ENCODE measurements around the gene TAX1BP3. TPM values are rescaled to one million over a fixed set of nuclear protein-coding genes. Genes with fewer than 3 reads are reported as not detected.

Gene TAX1BP3
- total RNA-seq, 1 experiment from 2014 or later: 76.3 TPM

DNA sequence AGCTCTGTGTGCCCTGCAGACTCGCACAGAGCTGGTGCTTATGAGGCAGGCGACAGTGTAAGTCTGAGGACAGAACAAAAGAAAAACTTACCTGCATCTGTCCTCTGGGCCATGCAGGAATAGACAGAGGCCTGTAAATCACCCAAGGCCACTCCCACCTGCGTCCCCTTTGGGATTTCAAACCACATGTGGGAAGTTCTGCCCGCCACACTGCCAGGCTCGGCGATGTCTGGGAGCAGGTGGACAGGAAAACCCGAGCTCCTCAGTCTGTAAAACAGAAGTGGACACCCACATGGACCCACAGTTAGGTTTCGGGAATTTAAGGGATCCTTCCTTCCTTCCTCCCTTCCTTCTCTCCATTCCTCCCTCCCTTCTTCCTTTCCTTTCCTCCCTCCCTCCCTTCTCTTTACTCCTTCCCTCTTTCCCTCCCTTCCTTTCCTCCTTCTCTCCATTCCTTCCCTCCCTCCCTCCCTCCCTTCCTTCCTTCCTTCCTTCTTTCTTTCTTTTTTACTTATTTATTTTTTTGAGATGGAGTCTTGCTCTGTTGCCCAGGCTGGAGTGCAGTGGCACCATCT lies 47.1 kb downstream of the TAX1BP3 start:
- H3K27me3 ChIP-seq (ENCODE audit: insufficient read depth, low read length): no peaks in the 10 kb centered on the region
- no peak overlapping the region for H3K4me2 ChIP-seq (ENCODE audit: insufficient read depth, insufficient read length, low read length)
- no peak overlapping the region for H3K18ac ChIP-seq (ENCODE audit: insufficient read length, low read depth, low read length)
- TF ChIP-seq, protein P1, sequence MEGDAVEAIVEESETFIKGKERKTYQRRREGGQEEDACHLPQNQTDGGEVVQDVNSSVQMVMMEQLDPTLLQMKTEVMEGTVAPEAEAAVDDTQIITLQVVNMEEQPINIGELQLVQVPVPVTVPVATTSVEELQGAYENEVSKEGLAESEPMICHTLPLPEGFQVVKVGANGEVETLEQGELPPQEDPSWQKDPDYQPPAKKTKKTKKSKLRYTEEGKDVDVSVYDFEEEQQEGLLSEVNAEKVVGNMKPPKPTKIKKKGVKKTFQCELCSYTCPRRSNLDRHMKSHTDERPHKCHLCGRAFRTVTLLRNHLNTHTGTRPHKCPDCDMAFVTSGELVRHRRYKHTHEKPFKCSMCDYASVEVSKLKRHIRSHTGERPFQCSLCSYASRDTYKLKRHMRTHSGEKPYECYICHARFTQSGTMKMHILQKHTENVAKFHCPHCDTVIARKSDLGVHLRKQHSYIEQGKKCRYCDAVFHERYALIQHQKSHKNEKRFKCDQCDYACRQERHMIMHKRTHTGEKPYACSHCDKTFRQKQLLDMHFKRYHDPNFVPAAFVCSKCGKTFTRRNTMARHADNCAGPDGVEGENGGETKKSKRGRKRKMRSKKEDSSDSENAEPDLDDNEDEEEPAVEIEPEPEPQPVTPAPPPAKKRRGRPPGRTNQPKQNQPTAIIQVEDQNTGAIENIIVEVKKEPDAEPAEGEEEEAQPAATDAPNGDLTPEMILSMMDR (conservative IDR thresholded peaks at IDR 0.05): no peak
- H2BK12ac ChIP-seq (ENCODE audit: insufficient read length, low read depth, low read length): no peak overlapping the region
- H2BK120ac ChIP-seq (ENCODE audit: low read depth, low read length, poor library complexity, severe bottlenecking): no peak overlapping the region
- H3T11ph ChIP-seq (ENCODE audit: low read length): no peak overlapping the region
- 0 out of 2 replicates have a peak, but pooled peaks cover 3% of the 10 kb centered on the region for H3K79me2 ChIP-seq (ENCODE audit: insufficient read depth, low read length)
- H3K4me1 ChIP-seq (ENCODE audit: insufficient read depth, low read length): no peaks in the 10 kb centered on the region
- H3K27ac Mint-ChIP-seq: no peak overlapping the region
- no peak overlapping the region for H2AFZ ChIP-seq (ENCODE audit: low read length)
- no CpG with 5 or more reads among the region's 8 CpGs for WGBS (ENCODE audit: extremely low coverage, insufficient read length, low lambda C conversion rate)
- H3K23ac ChIP-seq (ENCODE audit: insufficient read length, low read depth, low read length): no peak overlapping the region
- no peaks in the 10 kb centered on the region for H3K27me3 Mint-ChIP-seq (ENCODE audit: low read depth)
- H3K23me2 ChIP-seq (ENCODE audit: insufficient read length, low read depth, low read length, poor library complexity, severe bottlenecking): no peaks in the 10 kb centered on the region
- no peak overlapping the region for H3K14ac ChIP-seq (ENCODE audit: insufficient read depth, low read length)
- no peak overlapping the region for H3K4me3 Mint-ChIP-seq
- no peak overlapping the region for H4K91ac ChIP-seq (ENCODE audit: insufficient read length, low read depth, low read length)
- no peaks in the 10 kb centered on the region for H3K79me1 ChIP-seq (ENCODE audit: insufficient read depth, low read depth, low read length, poor library complexity, severe bottlenecking)
- H2BK5ac ChIP-seq (ENCODE audit: insufficient read length, low read length): no peak overlapping the region
- no peak for DNase-seq
- no peaks in the 10 kb centered on the region for H3K9me3 Mint-ChIP-seq
- no peak overlapping the region for H2BK20ac ChIP-seq (ENCODE audit: low read depth, low read length, poor library complexity, severe bottlenecking)
- H4K8ac ChIP-seq (replicated peaks; ENCODE audit: insufficient read length, low read depth, low read length): no peak overlapping the region
- H3K56ac ChIP-seq (ENCODE audit: insufficient read length, low read depth, low read length): no peak overlapping the region
- H3K4me1 Mint-ChIP-seq: no peaks in the 10 kb centered on the region
- H3K9me3 ChIP-seq (ENCODE audit: control insufficient read depth, low read depth, low read length): no peaks in the 10 kb centered on the region
- peaks cover 44 to 80% (median 76%) of the 10 kb centered on the region in 3 experiments; a peak in 6 of 7 replicates for H3K36me3 Mint-ChIP-seq (ENCODE audit: insufficient read depth in 1 of 3, low read depth in 3 of 3)
- H4K20me1 ChIP-seq (ENCODE audit: control insufficient read depth, insufficient read depth, insufficient read length): no peaks in the 10 kb centered on the region
- H2AK5ac ChIP-seq (ENCODE audit: insufficient read length, low read length): no peak overlapping the region
- no peak overlapping the region for H2BK15ac ChIP-seq (ENCODE audit: low read depth, low read length)
- H3K4ac ChIP-seq (ENCODE audit: low read depth, low read length): no peak overlapping the region
- H4K5ac ChIP-seq (ENCODE audit: insufficient read length, low read depth, low read length): no peak overlapping the region
- H3K9ac ChIP-seq (ENCODE audit: extremely low read depth, insufficient read length, low read length): no peak overlapping the region
- H3K27ac ChIP-seq (ENCODE audit: insufficient read length, low read depth, low read length): no peak overlapping the region
